GM19372 (cell line): Measurements from ENCODE around the gene RXYLT1.
A peak's percentile ranks its signal among the peaks of the same experiment; 100 is the strongest.
"Not testable (repeated sequence)": the region's sequence is repeated elsewhere in the genome, so short reads cannot be mapped to it uniquely, and the experiment has no call there.

Experiments used
- ATAC-seq: cut with Tn5 transposase; IDR thresholded peaks from one replicate; pipeline ENCODE4 v1.9.1; 2021; ENCODE audit warnings: mild to moderate bottlenecking, low read depth, moderate library complexity; ENCODE audit not compliant: unreplicated experiment

The RXYLT1 gene

DNA sequence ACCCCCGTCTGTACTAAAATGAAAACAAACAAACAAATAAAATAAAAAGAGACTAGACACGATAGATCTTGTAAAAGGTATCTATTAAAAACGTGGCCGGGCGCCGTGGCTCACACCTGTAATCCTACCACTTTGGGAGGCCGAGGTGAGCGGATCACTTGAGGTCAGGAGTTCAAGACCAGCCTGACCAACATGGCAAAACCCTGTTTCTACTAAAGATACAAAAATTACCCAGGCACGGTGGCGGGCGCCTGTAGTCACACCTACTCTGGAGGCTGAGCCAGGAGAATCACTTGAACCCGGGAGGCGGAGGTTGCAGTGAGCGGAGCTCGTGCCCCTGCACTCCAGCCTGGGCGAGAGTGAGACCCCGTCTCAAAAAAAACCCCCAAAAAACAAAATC is 63.0 kb downstream of the RXYLT1 start:
- ATAC-seq: not testable (repeated sequence)

GRCh38 chr12:63843254-63843720 is 63.6 kb downstream of the RXYLT1 start:
- ATAC-seq: no peak

GRCh38 chr12:63843721-63844390 is 64.1 kb downstream of the RXYLT1 start:
- peak; percentile 95 for ATAC-seq

GRCh38 chr12:63844391-63845341 is 65.0 kb downstream of the RXYLT1 start, which contains the start of gene SRGAP1:
SRGAP1 (plus strand) TSS chr12:63844700; CDS start chr12:63844817, 117 bp downstream.
- ATAC-seq: peak; percentile 34

DNA sequence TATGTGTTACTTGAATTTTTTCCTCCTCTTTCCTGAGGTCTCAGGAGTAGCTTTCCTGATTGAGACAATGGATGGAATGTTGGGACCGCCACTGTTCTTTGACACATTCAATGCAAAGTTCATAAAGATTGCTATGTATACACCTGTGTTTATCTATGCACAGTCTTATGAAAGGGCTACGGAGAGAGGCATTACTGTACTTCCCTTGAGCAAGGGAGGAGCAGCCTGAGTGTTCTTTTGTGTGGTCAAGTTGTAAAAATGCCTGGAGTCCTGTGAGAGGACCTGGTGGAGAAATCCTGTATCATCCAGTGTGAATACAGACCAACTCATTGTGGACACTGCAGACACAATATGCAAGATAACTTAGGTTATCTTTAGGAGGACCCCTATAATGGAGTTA is 66.0 kb downstream of the RXYLT1 start:
- no peak for ATAC-seq

DNA sequence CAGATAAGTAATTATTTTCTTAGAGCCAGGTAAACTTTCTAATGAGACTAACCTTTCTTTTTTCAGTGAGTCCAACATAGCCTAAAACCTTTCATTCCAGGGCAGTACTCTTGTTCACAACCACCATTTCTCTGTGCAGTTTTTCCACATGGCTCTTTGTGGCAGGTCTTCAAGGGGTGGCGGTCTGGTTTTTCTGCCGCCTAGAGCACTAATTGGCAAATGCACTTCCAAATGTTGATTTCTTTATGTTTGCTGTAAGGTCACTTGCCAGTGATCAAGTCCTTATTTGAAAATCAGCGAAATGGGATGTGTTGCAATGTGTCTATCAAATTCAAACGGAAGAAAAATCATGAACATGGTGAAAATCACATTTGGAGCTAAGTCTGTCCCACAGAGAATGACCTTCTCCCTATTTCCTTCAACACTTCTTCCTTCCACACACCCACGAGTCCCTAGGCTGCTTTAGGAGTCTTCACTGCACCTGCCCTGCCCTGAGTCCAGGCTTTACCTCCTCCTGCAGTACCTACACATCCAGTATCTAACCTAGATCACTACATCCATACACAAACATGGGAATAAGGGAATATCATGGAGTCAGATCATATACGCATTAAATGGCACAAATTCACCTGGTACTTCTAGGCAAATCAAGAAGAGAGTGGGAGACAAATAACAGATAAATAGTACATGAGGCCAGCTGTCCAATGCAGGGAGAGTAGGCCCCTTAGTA is 66.7 kb downstream of the RXYLT1 start:
- no peak for ATAC-seq

GRCh38 chr12:63848450-63848849 is 68.7 kb downstream of the RXYLT1 start:
- no peak for ATAC-seq

- no peak for ATAC-seq
These were observed 69.5 kb downstream of the RXYLT1 start for GRCh38 chr12:63849106-63849620.

DNA sequence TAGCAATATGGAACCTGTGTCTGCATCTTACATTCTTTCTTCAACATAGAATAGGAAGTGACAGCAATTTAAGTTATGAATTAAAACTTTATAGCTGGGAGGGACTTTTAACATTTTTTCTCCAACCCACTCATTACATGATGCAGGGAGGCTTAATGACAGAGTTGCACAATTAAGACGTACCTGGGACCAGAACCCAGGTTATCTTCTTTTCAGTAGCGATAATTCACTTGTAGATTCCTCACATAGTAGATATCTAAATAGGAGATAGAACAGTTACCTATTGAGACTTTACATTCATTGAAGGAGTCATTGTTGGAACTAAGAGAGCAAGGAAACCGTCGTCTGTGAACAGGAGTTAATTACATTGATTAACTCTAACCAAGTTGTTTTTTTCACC is 69.9 kb downstream of the RXYLT1 start:
- ATAC-seq: no peak

GRCh38 chr12:63853978-63854377 is 74.3 kb downstream of the RXYLT1 start:
- no peak for ATAC-seq

DNA sequence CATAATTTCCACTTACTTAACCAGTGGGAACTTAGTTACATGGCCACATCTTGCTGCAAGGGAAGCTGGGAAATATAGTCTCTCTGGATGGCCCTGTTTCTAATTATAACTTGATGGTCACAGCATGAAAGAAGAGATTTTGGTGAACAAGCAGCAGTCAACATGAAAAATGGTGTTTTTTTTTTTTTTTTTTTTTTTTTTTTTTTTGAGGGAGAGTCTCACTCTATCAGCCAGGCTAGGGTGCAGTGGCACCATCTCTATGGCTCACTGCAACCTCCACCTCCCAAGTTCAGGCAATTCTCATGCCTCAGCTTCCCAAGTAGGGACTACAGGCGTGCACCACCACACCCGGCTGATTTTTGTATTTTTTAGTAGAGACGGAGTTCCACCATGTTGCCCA is 75.6 kb downstream of the RXYLT1 start:
- no peak for ATAC-seq

- no peak for ATAC-seq
These were observed 78.3 kb downstream of the RXYLT1 start for GRCh38 chr12:63857771-63858670.
